Sigmoid colon (tissue), 4 donors: ENCODE data around the gene BTBD9.

Experiments
- POLR2AphosphoS5 ChIP-seq, 4 donors: sonication (generic); formaldehyde crosslinking; IDR thresholded peaks; one replicate each; pipeline ENCODE4 v1.6.1; 2017; ENCODE audit warnings: antibody characterized with exemption in 4 of 4
- TF ChIP-seq, protein P1 (sequence below), 4 experiments: fragments of 450-650 bp in 3 of 4; fragments of 200-600 bp in 1 of 4; IDR thresholded peaks; one replicate each; pipeline ENCODE4 v1.5.1; 2016 to 2019; ENCODE audit warnings: antibody characterized with exemption in 4 of 4, mild to moderate bottlenecking in 3 of 4, moderate library complexity in 2 of 4

DNA sequence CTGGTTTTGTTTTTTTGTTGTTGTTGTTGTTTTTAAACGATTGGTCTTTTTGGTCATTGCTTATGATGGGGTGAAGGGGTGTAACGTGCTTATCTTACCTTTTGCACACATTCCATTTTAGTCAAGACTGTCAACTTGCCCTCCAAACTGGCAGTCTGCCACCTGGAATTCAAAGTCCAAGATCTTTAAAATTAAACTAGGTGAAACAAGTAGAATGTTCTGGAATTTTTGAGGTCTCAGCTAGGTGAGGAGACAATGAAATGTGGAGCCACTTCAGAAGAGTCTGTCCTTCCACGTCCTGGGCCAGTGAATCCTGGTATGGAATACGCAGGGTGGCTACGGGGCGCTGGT is 475.6 kb downstream of the BTBD9 start:
- TF ChIP-seq, protein P1, sequence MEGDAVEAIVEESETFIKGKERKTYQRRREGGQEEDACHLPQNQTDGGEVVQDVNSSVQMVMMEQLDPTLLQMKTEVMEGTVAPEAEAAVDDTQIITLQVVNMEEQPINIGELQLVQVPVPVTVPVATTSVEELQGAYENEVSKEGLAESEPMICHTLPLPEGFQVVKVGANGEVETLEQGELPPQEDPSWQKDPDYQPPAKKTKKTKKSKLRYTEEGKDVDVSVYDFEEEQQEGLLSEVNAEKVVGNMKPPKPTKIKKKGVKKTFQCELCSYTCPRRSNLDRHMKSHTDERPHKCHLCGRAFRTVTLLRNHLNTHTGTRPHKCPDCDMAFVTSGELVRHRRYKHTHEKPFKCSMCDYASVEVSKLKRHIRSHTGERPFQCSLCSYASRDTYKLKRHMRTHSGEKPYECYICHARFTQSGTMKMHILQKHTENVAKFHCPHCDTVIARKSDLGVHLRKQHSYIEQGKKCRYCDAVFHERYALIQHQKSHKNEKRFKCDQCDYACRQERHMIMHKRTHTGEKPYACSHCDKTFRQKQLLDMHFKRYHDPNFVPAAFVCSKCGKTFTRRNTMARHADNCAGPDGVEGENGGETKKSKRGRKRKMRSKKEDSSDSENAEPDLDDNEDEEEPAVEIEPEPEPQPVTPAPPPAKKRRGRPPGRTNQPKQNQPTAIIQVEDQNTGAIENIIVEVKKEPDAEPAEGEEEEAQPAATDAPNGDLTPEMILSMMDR (IDR thresholded peaks at IDR 0.05), result no peak
- no peak for TF ChIP-seq POLR2AphosphoS5 (IDR thresholded peaks at IDR 0.05)
